ENCODE measurements around the gene TBX1. TPM values are rescaled to one million over a fixed set of nuclear protein-coding genes. Genes with fewer than 3 reads are reported as not detected.
A peak's percentile ranks its signal among the peaks of the same experiment; 100 is the strongest.

TBX1 gene
- total and polyA plus RNA-seq, 2 of the 8 experiments (the other 6 are each of a cell fraction or from before 2014, with no cell fraction given) = 0.28 TPM; not detected in 1

- no peak for TF ChIP-seq CHD7 (IDR thresholded peaks at IDR 0.05; ENCODE audit: insufficient replicate concordance, low read length)
- no peak for TF ChIP-seq BACH1 (IDR thresholded peaks at IDR 0.05; ENCODE audit: low read length)
- no peak for TF ChIP-seq NANOG (IDR thresholded peaks at IDR 0.05; ENCODE audit: insufficient read depth, low read depth, low read length, poor library complexity, severe bottlenecking)
- peak; percentile 54; the same call in 1 of the 2 replicates for TF ChIP-seq MAX (IDR thresholded peaks at IDR 0.05)
- TF ChIP-seq CHD2 (IDR thresholded peaks at IDR 0.05; ENCODE audit: low read length) = no peak
- TF ChIP-seq TBP (IDR thresholded peaks at IDR 0.05; ENCODE audit: low read depth, low read length) = peak; percentile 22; the same call in 1 of the 2 replicates
- no peak for TF ChIP-seq POLR2AphosphoS5 (IDR thresholded peaks at IDR 0.05; ENCODE audit: low read depth, low read length)
- TF ChIP-seq GTF2F1 (IDR thresholded peaks at IDR 0.05; ENCODE audit: borderline replicate concordance, low read depth, low read length) = no peak
- 0 out of 2 replicates have a peak, but pooled peaks have one; percentile 37 for TF ChIP-seq CREB1 (IDR thresholded peaks at IDR 0.05)
- TF ChIP-seq KDM1A (IDR thresholded peaks at IDR 0.05; ENCODE audit: borderline replicate concordance, low read length) = no peak
- peak; percentile 34 for TF ChIP-seq KDM4A (IDR thresholded peaks at IDR 0.05; ENCODE audit: low read depth, low read length, severe bottlenecking)
Measured at GRCh38 chr22:19730655-19731360, 29.8 kb upstream of the TBX1 start (continued).
